Smooth muscle cell (in vitro differentiated cells): ENCODE results near the gene ZNF624. TPM values are rescaled to one million over a fixed set of nuclear protein-coding genes. Genes with fewer than 3 reads are reported as not detected.

Source experiments
- DNase-seq: peaks from one replicate; lab custom pipeline; 2025; ENCODE audit not compliant: unreplicated experiment; lab: John Stamatoyannopoulos, UW
- H2AFZ ChIP-seq: fragments of 200-600 bp; sonication (generic); 2 replicates; pipeline ENCODE4 v1.6.0; 2016; ENCODE audit warnings: antibody characterized with exemption, low read depth, mild to moderate bottlenecking
- H3F3A ChIP-seq: fragments of 200-600 bp; sonication (generic); 2 replicates; pipeline ENCODE4 v1.6.0; 2017; ENCODE audit warnings: antibody characterized with exemption, low read depth
- H3K27ac ChIP-seq: fragments of 200-600 bp; sonication (generic); 2 replicates; pipeline ENCODE4 v1.5.1; 2016; ENCODE audit warnings: low read depth, mild to moderate bottlenecking
- H3K27me3 ChIP-seq: fragments of 200-600 bp; sonication (generic); 2 replicates; pipeline ENCODE4 v1.6.1; 2016; ENCODE audit warnings: low read depth, mild to moderate bottlenecking
- H3K36me3 ChIP-seq: fragments of 200-600 bp; sonication (generic); 2 replicates; pipeline ENCODE4 v1.5.1; 2016; ENCODE audit warnings: low read depth
- H3K4me1 ChIP-seq: fragments of 200-600 bp; sonication (generic); 2 replicates; pipeline ENCODE4 v1.5.1; 2016; ENCODE audit warnings: low read depth
- H3K4me2 ChIP-seq: fragments of 200-600 bp; sonication (generic); 2 replicates; pipeline ENCODE4 v1.6.0; 2016; ENCODE audit warnings: mild to moderate bottlenecking
- H3K4me3 ChIP-seq: fragments of 200-600 bp; sonication (generic); 2 replicates; pipeline ENCODE4 v1.5.1; 2016; ENCODE audit warnings: mild to moderate bottlenecking
- H3K79me2 ChIP-seq: fragments of 200-600 bp; sonication (generic); 2 replicates; pipeline ENCODE4 v1.6.0; 2016; ENCODE audit warnings: low read depth, mild to moderate bottlenecking
- H3K9ac ChIP-seq: fragments of 200-600 bp; sonication (generic); 2 replicates; pipeline ENCODE4 v1.6.0; 2016; ENCODE audit warnings: low read depth
- H3K9me3 ChIP-seq: fragments of 200-600 bp; sonication (generic); replicated peaks from 2 replicates; pipeline ENCODE4 v1.5.1; 2016; ENCODE audit warnings: low read depth
- H4K20me1 ChIP-seq: fragments of 200-600 bp; sonication (generic); 2 replicates; pipeline ENCODE4 v1.6.0; 2016; ENCODE audit warnings: low read depth
- CTCF ChIP-seq: fragments of 200-600 bp; sonication (generic); IDR thresholded peaks from 2 replicates; pipeline ENCODE4 v1.5.1; 2017; ENCODE audit warnings: borderline replicate concordance, mild to moderate bottlenecking, antibody characterized with exemption; ENCODE audit not compliant: insufficient read depth, poor library complexity, severe bottlenecking
- WGBS: methylation state at CpG from one replicate; pipeline ENCODE4 v1.1.7; 2016; ENCODE audit warnings: low lambda C conversion rate; 5-methylcytosine and 5-hydroxymethylcytosine counted together
- polyA plus RNA-seq: library from polyadenylated mRNA; unstranded; fragments of >200 nt; fragmentation: Nextera tagmentation; extraction: Ambion mirVana; gene quantifications from 2 replicates; pipeline ENCODE4 v1.2.1, GENCODE V29; 2016
- total RNA-seq: library from RNA; depleted of rRNA; stranded (reverse); fragments of >200 nt; gene quantifications from 2 replicates; pipeline ENCODE4 v1.2.3, GENCODE V29; 2014

The ZNF624 gene
- total and polyA plus RNA-seq, 2 experiments from 2014 or later = 3.6 to 13.0 TPM

GRCh38 chr17:16617481-16618060 is 36.1 kb downstream of the ZNF624 start:
- no peaks in the 10 kb centered on the region for H3K4me1 ChIP-seq
- H3K4me2 ChIP-seq = no peak overlapping the region
- H3K9ac ChIP-seq = no peak overlapping the region
- H3F3A ChIP-seq = no peaks in the 10 kb centered on the region
- H3K79me2 ChIP-seq = no peaks in the 10 kb centered on the region
- no peaks in the 10 kb centered on the region for H4K20me1 ChIP-seq
- 98% methylated on average over 52 of the region's 53 CpGs for WGBS
- H3K4me3 ChIP-seq = no peak overlapping the region
- no peak for TF ChIP-seq CTCF
- no peak overlapping the region for H3K27ac ChIP-seq
- H3K9me3 ChIP-seq = peaks cover 35% of the 10 kb centered on the region
- DNase-seq = no peak
- no peaks in the 10 kb centered on the region for H3K27me3 ChIP-seq
- H2AFZ ChIP-seq = no peak overlapping the region
- H3K36me3 ChIP-seq = peaks cover 21% of the 10 kb centered on the region

DNA sequence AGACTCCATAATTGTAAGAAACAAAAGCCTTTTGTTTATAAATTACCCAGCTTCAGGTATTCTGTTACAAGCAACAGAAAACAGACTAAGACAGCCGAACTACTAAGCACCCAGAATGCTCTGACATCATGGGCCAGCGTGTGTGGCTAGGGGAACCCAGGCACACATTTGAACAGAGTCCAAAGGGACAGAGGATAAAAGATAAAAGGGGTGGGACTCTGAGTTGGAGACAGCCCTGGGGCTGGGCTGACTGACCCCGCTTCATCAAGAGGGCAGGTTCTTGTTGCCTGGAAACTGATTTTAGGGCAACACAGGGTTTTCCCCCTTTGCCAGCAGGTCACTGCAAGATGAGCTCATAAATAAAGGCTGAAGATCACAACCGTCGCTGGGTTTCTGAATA is 54.1 kb downstream of the ZNF624 start:
- no peak overlapping the region for H3K4me2 ChIP-seq
- H3K9ac ChIP-seq = no peak overlapping the region
- H3K36me3 ChIP-seq = no peaks in the 10 kb centered on the region
- no peak for DNase-seq
- no peaks in the 10 kb centered on the region for H3K4me1 ChIP-seq
- H3K27me3 ChIP-seq = no peaks in the 10 kb centered on the region
- H4K20me1 ChIP-seq = no peaks in the 10 kb centered on the region
- no peak overlapping the region for H2AFZ ChIP-seq
- no peaks in the 10 kb centered on the region for H3K9me3 ChIP-seq
- H3K27ac ChIP-seq = no peak overlapping the region
- H3F3A ChIP-seq = no peaks in the 10 kb centered on the region
- H3K79me2 ChIP-seq = no peaks in the 10 kb centered on the region
- H3K4me3 ChIP-seq = no peak overlapping the region
- no peak for TF ChIP-seq CTCF
- WGBS = 88% methylated on average over 5 of the region's 5 CpGs

DNA sequence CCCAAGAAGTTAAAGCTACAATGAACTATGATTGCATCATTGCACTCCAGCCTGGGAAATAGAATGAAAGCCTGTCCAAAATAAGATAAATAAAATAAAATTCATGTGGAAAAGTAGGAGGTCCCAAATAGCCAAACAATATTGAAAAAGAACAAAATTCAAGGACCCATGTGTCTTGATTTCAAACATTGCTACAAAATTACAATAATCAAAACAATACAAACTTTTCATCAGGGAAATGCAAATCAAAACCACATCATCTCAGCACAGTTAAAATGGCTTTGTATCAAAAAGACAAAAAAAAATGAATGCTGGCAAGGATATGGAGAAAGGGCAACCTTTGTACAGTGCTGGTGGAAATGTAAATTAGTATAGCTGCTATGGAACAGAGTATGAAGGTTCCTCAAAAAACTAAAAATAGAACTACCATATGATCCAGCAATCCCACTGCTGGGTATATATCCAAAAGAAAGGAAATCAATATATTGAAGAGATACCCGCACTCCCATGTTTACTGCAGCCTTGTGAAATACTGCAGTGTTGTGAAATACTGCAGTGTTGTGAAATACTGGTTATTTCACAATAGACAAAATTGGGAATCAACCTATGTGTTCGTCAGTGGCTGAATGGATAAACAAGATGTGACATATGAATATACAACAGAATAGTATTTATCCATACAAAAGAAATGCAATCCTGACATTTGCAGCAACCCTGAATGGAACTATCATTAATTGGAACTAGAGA is 60.1 kb downstream of the ZNF624 start:
- DNase-seq = no peak
- Histone ChIP-seq H3K9ac (no peak overlapping the region), H3F3A (no peaks in the 10 kb centered on the region), H3K4me1 (no peaks in the 10 kb centered on the region), H3K36me3 (no peaks in the 10 kb centered on the region), H2AFZ (no peak overlapping the region), H3K4me3 (no peak overlapping the region), H3K4me2 (no peak overlapping the region), H3K79me2 (no peaks in the 10 kb centered on the region), H4K20me1 (no peaks in the 10 kb centered on the region), H3K9me3 (no peaks in the 10 kb centered on the region), H3K27me3 (no peaks in the 10 kb centered on the region), H3K27ac (no peak overlapping the region)
- 80% methylated on average over 2 of the region's 2 CpGs for WGBS
- no peak for TF ChIP-seq CTCF
